Camera-type eye (tissue), 1 donor: ENCODE results near the gene WDR77. TPM values are rescaled to one million over a fixed set of nuclear protein-coding genes. Genes with fewer than 3 reads are reported as not detected.

ENCODE experiments used
- total RNA-seq: library from RNA; depleted of rRNA; stranded (reverse); fragments of >200 nt; gene quantifications from one replicate; pipeline ENCODE4 v1.2.3, GENCODE V29; 2014

The WDR77 gene
- total RNA-seq: 31.8 TPM

GRCh38 chr1:111448918-111449702 is at the start of gene WDR77, which contains the start of gene ATP5PB:
Gene WDR77, minus strand, starts transcription at chr1:111449256. Its CDS starts 87 bp downstream, at chr1:111449169.
Gene ATP5PB, plus strand, starts transcription at chr1:111449464. Its CDS starts 78 bp downstream, at chr1:111449542.

Other genes with a start within 250 kb of the WDR77 start
- 6.2 TPM for gene DENND2D, start 248.6 kb downstream of the WDR77 start, total RNA-seq
- gene CHI3L2, start 221.5 kb downstream of the WDR77 start, total RNA-seq: not detected
- not detected for gene CHIA, start 158.4 kb downstream of the WDR77 start, total RNA-seq
- gene OVGP1, start 21.5 kb downstream of the WDR77 start, total RNA-seq: 2.0 TPM
- gene ATP5PB, start 208 bp upstream of the WDR77 start, total RNA-seq: 165 TPM
- 2.1 TPM for gene C1orf162, start 24.7 kb upstream of the WDR77 start, total RNA-seq
- 1.2 TPM for gene ADORA3, start 54.4 kb upstream of the WDR77 start, total RNA-seq
- 1.2 TPM for gene TMIGD3, start 54.4 kb upstream of the WDR77 start, total RNA-seq
- gene RAP1A, start 170.5 kb upstream of the WDR77 start, total RNA-seq: 41.1 TPM